HG03175 (cell line): ENCODE measurements around the gene SLC25A48.
"Not testable (repeated sequence)": the region's sequence is repeated elsewhere in the genome, so short reads cannot be mapped to it uniquely, and the experiment has no call there.

Source experiments
- ATAC-seq: cut with Tn5 transposase; IDR thresholded peaks from one replicate; pipeline ENCODE4 v1.9.1; 2021; ENCODE audit warnings: mild to moderate bottlenecking, moderate library complexity; ENCODE audit not compliant: unreplicated experiment

The SLC25A48 gene

GRCh38 chr5:135829681-135830383, 4.6 kb upstream of the SLC25A48 start:
- ATAC-seq, result no peak

- no peak for ATAC-seq
Measured at GRCh38 chr5:135830384-135830700, 4.1 kb upstream of the SLC25A48 start.

- no peak for ATAC-seq
Measured at GRCh38 chr5:135830876-135831275, 3.6 kb upstream of the SLC25A48 start.

- no peak for ATAC-seq
Measured at GRCh38 chr5:135831439-135831838, 3.0 kb upstream of the SLC25A48 start.

GRCh38 chr5:135831851-135832555, 2.5 kb upstream of the SLC25A48 start:
- no peak for ATAC-seq

- ATAC-seq, result no peak
Measured at GRCh38 chr5:135832941-135833920, 1.2 kb upstream of the SLC25A48 start.

GRCh38 chr5:135833961-135834638, 363 bp upstream of the SLC25A48 start:
- ATAC-seq, result peak; percentile 87

- no peak for ATAC-seq
Measured at GRCh38 chr5:135835766-135836165, 1.3 kb downstream of the SLC25A48 start.

- not testable (repeated sequence) for ATAC-seq
Measured at GRCh38 chr5:135838395-135838794, 3.9 kb downstream of the SLC25A48 start.

- no peak for ATAC-seq
Measured at GRCh38 chr5:135839566-135839965, 5.1 kb downstream of the SLC25A48 start.

GRCh38 chr5:135840959-135841358, 6.5 kb downstream of the SLC25A48 start:
- no peak for ATAC-seq

- ATAC-seq, result no peak
Measured at GRCh38 chr5:135842737-135843136, 8.3 kb downstream of the SLC25A48 start.

- ATAC-seq, result no peak
Measured at GRCh38 chr5:135843571-135844337, 9.3 kb downstream of the SLC25A48 start.

GRCh38 chr5:135846311-135846710, 11.8 kb downstream of the SLC25A48 start:
- no peak for ATAC-seq

GRCh38 chr5:135847976-135848375, 13.5 kb downstream of the SLC25A48 start:
- no peak for ATAC-seq

- no peak for ATAC-seq
Measured at GRCh38 chr5:135850231-135850630, 15.8 kb downstream of the SLC25A48 start.

GRCh38 chr5:135850671-135851070, 16.2 kb downstream of the SLC25A48 start:
- ATAC-seq, result no peak

- no peak for ATAC-seq
Measured at GRCh38 chr5:135851186-135851914, 16.9 kb downstream of the SLC25A48 start.
